ENCODE results near the gene PLEKHH1.
A peak's percentile ranks its signal among the peaks of the same experiment; 100 is the strongest.

The PLEKHH1 gene

GRCh38 chr14:67532998-67533753, at the start of gene PLEKHH1:
PLEKHH1 (plus strand) TSS chr14:67533290; CDS start chr14:67541868, 8,578 bp downstream.
- peak; percentile 63 for DNase-seq

DNA sequence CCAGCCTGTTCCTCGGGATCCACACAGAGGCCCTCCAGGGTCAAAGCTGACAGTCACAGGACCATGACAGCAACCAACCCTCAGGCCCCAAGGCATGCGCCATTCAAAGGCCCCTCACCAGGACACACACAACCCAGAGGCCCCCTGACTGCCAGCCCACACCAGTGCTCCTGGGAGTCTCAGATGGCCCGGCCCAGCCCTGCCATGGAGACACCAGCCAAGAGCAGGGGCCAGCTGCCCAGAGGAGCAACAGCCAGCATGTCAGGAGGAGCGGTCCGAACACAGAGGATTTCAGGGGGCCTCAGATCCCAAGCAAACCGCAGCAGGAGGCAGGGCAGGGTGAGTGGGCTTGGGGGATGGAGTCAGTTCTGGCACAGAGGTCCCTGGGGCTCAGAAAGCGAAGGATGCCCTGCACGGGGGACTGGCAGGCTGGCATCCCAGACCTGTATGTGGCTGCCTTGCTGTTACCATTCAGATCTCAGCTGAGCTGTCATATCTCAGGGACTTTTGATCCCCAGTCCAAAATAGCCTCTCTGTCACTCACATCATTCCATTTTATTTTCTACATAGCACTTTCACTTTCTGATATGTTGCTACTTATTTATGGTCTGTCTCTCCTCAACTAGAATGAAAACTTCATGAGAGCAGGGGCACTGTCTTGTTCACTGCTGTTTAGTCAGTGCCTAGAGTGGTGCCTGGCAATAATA, 49.4 kb upstream of the PLEKHH1 start:
- DNase-seq, result no peak

GRCh38 chr14:67485501-67486095, 47.5 kb upstream of the PLEKHH1 start:
- no peak for DNase-seq

- DNase-seq, result no peak
These were observed 46.2 kb upstream of the PLEKHH1 start for GRCh38 chr14:67486890-67487289.

GRCh38 chr14:67487332-67487731, 45.8 kb upstream of the PLEKHH1 start:
- DNase-seq, result no peak

GRCh38 chr14:67487937-67488893, 44.9 kb upstream of the PLEKHH1 start, which contains the start of gene TMEM229B:
TMEM229B (minus strand) TSS chr14:67488721; CDS start chr14:67473923, 14,798 bp downstream.
- no peak for DNase-seq

- no peak for DNase-seq
These were observed 42.9 kb upstream of the PLEKHH1 start for GRCh38 chr14:67490196-67490595.

DNA sequence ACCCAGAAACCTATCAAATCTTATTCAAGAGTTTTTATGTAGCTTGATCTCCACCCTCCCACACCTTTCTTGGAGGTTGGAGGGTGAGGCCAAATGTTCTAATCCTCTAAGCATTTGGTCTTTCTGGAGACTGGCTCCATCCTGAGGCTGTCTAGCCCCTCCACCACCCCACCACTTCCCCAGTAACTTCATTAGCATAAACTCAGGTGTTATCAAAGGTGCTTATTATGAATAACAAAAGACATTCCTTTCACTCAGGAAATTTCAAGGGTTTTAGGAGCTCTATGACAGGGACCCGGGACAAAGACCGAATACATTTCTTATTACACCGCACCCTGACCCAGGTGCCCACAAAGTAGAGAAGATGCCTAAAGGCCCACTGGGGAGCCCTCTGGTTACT, 41.8 kb upstream of the PLEKHH1 start:
- no peak for DNase-seq

- peak; percentile 92 for DNase-seq
These were observed 41.2 kb upstream of the PLEKHH1 start for GRCh38 chr14:67491741-67492507.

GRCh38 chr14:67492538-67492937, 40.6 kb upstream of the PLEKHH1 start:
- no peak for DNase-seq

GRCh38 chr14:67493092-67493717, 39.9 kb upstream of the PLEKHH1 start:
- DNase-seq, result no peak

- no peak for DNase-seq
These were observed 37.3 kb upstream of the PLEKHH1 start for GRCh38 chr14:67495827-67496226.

DNA sequence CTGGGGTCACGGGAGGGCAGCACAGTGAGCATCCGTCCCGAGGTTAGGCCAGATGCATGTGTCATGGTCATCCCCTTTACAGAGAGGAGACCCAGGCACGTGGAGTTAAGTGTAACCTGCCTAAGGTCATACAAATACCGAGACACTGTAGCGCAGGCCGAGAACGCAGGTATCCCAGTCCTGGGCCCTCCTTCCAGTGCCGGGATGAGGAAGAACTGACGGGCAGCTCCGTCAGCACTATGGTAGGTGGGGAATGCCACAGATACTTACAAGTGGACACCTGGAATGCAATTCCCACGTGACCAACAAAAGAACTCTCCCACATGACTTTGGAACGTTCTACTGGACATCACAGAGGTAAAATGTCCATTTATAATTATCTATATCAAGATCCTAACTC, 35.9 kb upstream of the PLEKHH1 start:
- DNase-seq, result no peak

DNA sequence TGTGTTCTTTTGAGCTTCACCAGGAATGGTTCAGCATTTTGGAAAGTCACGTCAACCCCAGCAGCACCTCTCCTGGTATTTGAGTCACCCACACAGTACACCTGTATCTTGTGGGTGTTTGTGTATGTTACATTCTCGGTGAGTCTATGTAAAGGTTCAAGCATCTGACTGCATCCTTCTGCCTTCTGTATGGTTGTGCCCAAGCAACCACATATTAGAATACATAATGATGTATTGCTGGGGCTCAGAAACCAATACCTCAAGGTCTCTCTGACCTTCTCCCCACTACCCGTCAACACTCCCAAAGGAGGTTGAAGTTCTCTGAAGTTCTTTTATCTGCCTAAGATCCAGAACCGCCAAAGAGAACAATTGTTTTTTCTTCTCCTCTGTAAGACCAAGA, 35.4 kb upstream of the PLEKHH1 start:
- DNase-seq, result no peak

DNA sequence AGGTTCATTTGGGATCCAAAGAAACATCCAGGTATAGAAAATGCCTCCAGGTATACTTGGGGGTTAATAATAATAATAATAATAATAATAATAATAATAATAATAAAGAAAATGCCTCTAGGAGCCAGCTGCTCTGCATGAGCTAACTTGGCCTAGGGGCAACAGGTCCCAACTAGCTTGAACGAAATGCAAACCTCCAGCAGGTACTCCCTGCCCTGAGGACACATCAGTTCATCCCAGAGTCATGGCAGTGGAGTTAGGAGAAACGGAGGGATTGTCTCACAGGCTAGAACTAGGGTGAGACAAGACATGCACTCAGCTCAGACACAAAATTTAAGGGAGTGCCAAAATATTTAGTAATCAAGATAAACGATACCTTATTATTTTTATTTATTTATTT, 32.1 kb upstream of the PLEKHH1 start:
- no peak for DNase-seq

DNA sequence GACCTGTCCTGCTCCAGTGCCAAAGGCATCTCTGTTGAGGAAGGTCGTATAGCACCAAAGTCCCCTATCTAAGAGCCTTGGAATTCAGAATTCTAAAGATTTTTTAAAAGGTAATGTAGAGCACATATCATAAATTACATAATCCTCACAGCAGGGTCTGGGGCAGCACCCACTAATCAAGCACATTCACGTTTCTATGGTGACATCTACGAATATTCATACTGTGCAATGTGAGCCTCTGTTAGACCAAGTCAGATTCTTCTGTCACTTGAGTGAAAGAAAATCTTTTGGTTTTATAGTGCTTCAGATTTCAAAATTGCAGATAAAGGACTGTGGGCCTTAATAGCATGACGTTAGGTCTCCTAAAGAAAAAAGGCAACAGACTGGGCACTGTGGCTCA, 31.4 kb upstream of the PLEKHH1 start:
- DNase-seq, result no peak

- no peak for DNase-seq
These were observed 30.2 kb upstream of the PLEKHH1 start for GRCh38 chr14:67502867-67503266.

- DNase-seq, result no peak
These were observed 29.8 kb upstream of the PLEKHH1 start for GRCh38 chr14:67503331-67503730.

DNA sequence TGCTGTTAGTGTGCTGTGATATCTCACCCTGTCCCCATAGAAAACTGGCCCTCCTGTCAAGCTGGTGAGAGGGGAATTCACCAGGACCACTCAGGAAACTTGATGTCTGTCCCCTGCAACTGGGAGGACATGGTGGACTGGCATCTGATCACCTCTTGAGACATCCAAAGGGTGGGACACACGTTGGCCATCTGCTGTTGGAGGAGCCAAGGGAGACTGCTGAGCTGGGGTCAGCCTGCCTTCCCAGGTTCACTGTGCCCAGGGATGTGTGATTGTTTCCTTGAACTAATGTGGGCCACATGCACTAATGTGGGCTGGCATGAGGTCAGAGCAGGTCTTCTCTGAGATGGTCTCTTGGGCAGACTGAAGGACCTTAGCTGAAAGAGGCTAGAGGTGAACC, 27.8 kb upstream of the PLEKHH1 start:
- no peak for DNase-seq

DNA sequence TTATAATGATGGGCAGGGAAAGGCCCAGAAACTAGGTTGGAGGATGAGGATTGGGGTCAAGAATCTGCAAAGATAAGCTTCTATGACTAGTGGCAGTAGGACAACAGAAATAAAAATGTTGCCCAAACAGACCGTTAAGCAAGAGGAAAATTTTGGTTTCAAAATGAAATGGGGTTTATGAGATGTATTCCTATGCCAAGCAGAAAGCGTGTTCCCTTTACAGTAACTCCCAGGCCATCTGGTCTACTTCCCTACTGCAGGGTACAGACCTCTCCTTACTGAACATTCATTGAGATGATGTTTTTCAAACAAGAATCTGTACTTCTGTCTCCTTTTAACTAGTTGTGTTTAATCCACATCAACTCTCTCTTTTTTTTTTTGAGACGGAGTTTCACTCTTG, 24.1 kb upstream of the PLEKHH1 start:
- no peak for DNase-seq

DNA sequence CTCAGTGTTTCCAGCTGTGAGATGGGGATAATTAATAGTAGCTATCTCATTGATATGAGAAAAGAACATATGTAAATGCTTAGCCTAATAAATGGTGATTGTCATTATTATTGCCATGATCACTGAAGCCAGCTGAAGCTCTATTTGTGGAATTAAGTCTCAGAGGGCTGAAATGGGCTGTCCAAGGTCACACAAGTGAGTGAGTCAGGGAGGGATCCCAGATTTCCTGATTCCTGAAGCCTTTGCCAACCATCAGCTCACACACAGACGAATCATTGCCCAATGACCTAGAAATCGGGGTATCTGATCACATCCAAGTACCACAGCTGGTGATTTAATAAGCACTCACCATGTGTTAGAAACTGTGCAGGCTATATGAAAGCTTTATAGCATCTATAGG, 23.0 kb upstream of the PLEKHH1 start:
- no peak for DNase-seq

GRCh38 chr14:67510836-67511235, 22.3 kb upstream of the PLEKHH1 start:
- no peak for DNase-seq

All from NCI-H1105 treated with DMSO at 0.1 percent for 48 hours (cell line).